H9 (cell line): ENCODE data around the gene BTNL3. TPM values are rescaled to one million over a fixed set of nuclear protein-coding genes. Genes with fewer than 3 reads are reported as not detected.
A peak's percentile ranks its signal among the peaks of the same experiment; 100 is the strongest.

ENCODE experiments used
- DNase-seq: peaks from one replicate; pipeline ENCODE4 v3.0.0-alpha.2; 2017
- H2AFZ ChIP-seq: one replicate; pipeline ENCODE4 v1.6.1; 2013; ENCODE audit warnings: mild to moderate bottlenecking, low read length, control low read depth, moderate library complexity
- H2AK5ac ChIP-seq: 2 replicates; pipeline ENCODE4 v1.6.1; 2013; ENCODE audit warnings: low read length, control low read depth, mixed read lengths; ENCODE audit not compliant: insufficient read length
- H2BK120ac ChIP-seq: one replicate; pipeline ENCODE4 v1.6.1; 2013; ENCODE audit warnings: low read depth, mild to moderate bottlenecking, low read length, control low read depth, inconsistent platforms; ENCODE audit not compliant: poor library complexity, severe bottlenecking
- H2BK12ac ChIP-seq: 2 replicates; pipeline ENCODE4 v1.6.1; 2013; ENCODE audit warnings: low read length, control low read depth, mixed read lengths, low read depth; ENCODE audit not compliant: insufficient read length
- H2BK15ac ChIP-seq: 2 replicates; pipeline ENCODE4 v1.6.1; 2013; ENCODE audit warnings: low read depth, low read length, control low read depth
- H2BK20ac ChIP-seq: one replicate; pipeline ENCODE4 v1.6.1; 2013; ENCODE audit warnings: low read depth, mild to moderate bottlenecking, low read length, control low read depth, inconsistent platforms; ENCODE audit not compliant: poor library complexity, severe bottlenecking
- H2BK5ac ChIP-seq: 2 replicates; pipeline ENCODE4 v1.6.1; 2013; ENCODE audit warnings: low read length, control low read depth, mixed read lengths; ENCODE audit not compliant: insufficient read length
- H3K14ac ChIP-seq: 2 replicates; pipeline ENCODE4 v1.6.1; 2013; ENCODE audit warnings: low read length, control low read depth; ENCODE audit not compliant: insufficient read depth
- H3K18ac ChIP-seq: 2 replicates; pipeline ENCODE4 v1.6.1; 2013; ENCODE audit warnings: low read depth, mild to moderate bottlenecking, mixed read lengths, low read length, control low read depth; ENCODE audit not compliant: insufficient read length
- H3K23ac ChIP-seq: 2 replicates; pipeline ENCODE4 v1.6.1; 2013; ENCODE audit warnings: low read length, control low read depth, mixed read lengths, low read depth; ENCODE audit not compliant: insufficient read length
- H3K23me2 ChIP-seq: 2 replicates; pipeline ENCODE4 v1.6.1; 2013; ENCODE audit warnings: low read depth, mild to moderate bottlenecking, mixed read lengths, low read length, control low read depth; ENCODE audit not compliant: insufficient read length, poor library complexity, severe bottlenecking
- H3K27ac ChIP-seq: 2 replicates; pipeline ENCODE4 v1.5.1; 2013; ENCODE audit warnings: low read length, control low read depth, mixed read lengths, low read depth; ENCODE audit not compliant: insufficient read length
- H3K27me3 ChIP-seq: 2 replicates; pipeline ENCODE4 v1.6.1; 2013; ENCODE audit warnings: low read length, control low read depth, inconsistent platforms; ENCODE audit not compliant: insufficient read depth
- H3K4ac ChIP-seq: 2 replicates; pipeline ENCODE4 v1.6.1; 2013; ENCODE audit warnings: low read depth, mild to moderate bottlenecking, control low read depth, inconsistent platforms, low read length, moderate library complexity
- H3K4me1 ChIP-seq: 2 replicates; pipeline ENCODE4 v1.6.1; 2013; ENCODE audit warnings: low read length, control low read depth, inconsistent platforms; ENCODE audit not compliant: insufficient read depth
- H3K4me2 ChIP-seq: 2 replicates; pipeline ENCODE4 v1.6.1; 2013; ENCODE audit warnings: low read length, control low read depth, mixed read lengths; ENCODE audit not compliant: insufficient read length, insufficient read depth
- H3K56ac ChIP-seq: 2 replicates; pipeline ENCODE4 v1.6.1; 2013; ENCODE audit warnings: low read depth, mild to moderate bottlenecking, mixed read lengths, low read length, control low read depth; ENCODE audit not compliant: insufficient read length
- H3K79me1 ChIP-seq: 2 replicates; pipeline ENCODE4 v1.6.1; 2013; ENCODE audit warnings: low read depth, mild to moderate bottlenecking, moderate library complexity, low read length, control low read depth, inconsistent platforms; ENCODE audit not compliant: insufficient read depth, poor library complexity, severe bottlenecking
- H3K79me2 ChIP-seq: 2 replicates; pipeline ENCODE4 v1.6.1; 2013; ENCODE audit warnings: low read length, control low read depth, inconsistent platforms; ENCODE audit not compliant: insufficient read depth
- H3K9ac ChIP-seq: 2 replicates; pipeline ENCODE4 v1.6.1; 2013; ENCODE audit warnings: low read length, control low read depth, mixed read lengths; ENCODE audit not compliant: insufficient read length; ENCODE audit errors: extremely low read depth
- H3K9me3 ChIP-seq: one replicate; pipeline ENCODE4 v1.6.1; 2013; ENCODE audit warnings: low read depth, low read length, inconsistent platforms; ENCODE audit not compliant: control insufficient read depth
- H3T11ph ChIP-seq: one replicate; pipeline ENCODE4 v1.6.1; 2013; ENCODE audit warnings: mild to moderate bottlenecking, low read length, control low read depth, inconsistent platforms
- H4K20me1 ChIP-seq: one replicate; pipeline ENCODE4 v1.6.1; 2013; ENCODE audit not compliant: control insufficient read depth, insufficient read length, insufficient read depth
- H4K5ac ChIP-seq: 2 replicates; pipeline ENCODE4 v1.6.1; 2013; ENCODE audit warnings: low read depth, mild to moderate bottlenecking, mixed read lengths, low read length, control low read depth; ENCODE audit not compliant: insufficient read length
- H4K8ac ChIP-seq: replicated peaks from 2 replicates; pipeline ENCODE4 v1.6.1; 2013; ENCODE audit warnings: low read length, control low read depth, mixed read lengths, low read depth; ENCODE audit not compliant: insufficient read length
- H4K91ac ChIP-seq: 2 replicates; pipeline ENCODE4 v1.6.1; 2013; ENCODE audit warnings: low read depth, mild to moderate bottlenecking, moderate library complexity, mixed read lengths, low read length, control low read depth; ENCODE audit not compliant: insufficient read length
- H3K27ac Mint-ChIP-seq, 3 experiments: 2 replicates in 2 of 3; 3 replicates in 1 of 3; pipeline ENCODE4 v1.8.0; 2020 to 2021; ENCODE audit warnings: mixed read lengths in 3 of 3, mild to moderate bottlenecking in 1 of 3, moderate library complexity in 1 of 3
- H3K27me3 Mint-ChIP-seq: 2 replicates; pipeline ENCODE4 v1.8.0; 2021; ENCODE audit warnings: low read depth, mild to moderate bottlenecking, moderate library complexity, mixed read lengths
- H3K36me3 Mint-ChIP-seq, 3 experiments: 2 replicates in 2 of 3; 3 replicates in 1 of 3; pipeline ENCODE4 v1.8.0; 2020 to 2021; ENCODE audit warnings: low read depth in 3 of 3, mixed read lengths in 3 of 3; ENCODE audit not compliant: insufficient read depth in 1 of 3
- H3K4me1 Mint-ChIP-seq, 2 experiments: 2 replicates each; pipeline ENCODE4 v1.8.0; 2020; ENCODE audit warnings: mixed read lengths in 2 of 2
- H3K4me3 Mint-ChIP-seq, 2 experiments: 2 replicates in 1 of 2; 3 replicates in 1 of 2; pipeline ENCODE4 v1.8.0; 2020 to 2021; ENCODE audit warnings: mild to moderate bottlenecking in 2 of 2, mixed read lengths in 2 of 2, moderate library complexity in 1 of 2
- H3K9me3 Mint-ChIP-seq, 2 experiments: 2 replicates in 1 of 2; 3 replicates in 1 of 2; pipeline ENCODE4 v1.8.0; 2020; ENCODE audit warnings: mild to moderate bottlenecking in 2 of 2, mixed read lengths in 2 of 2, moderate library complexity in 1 of 2
- CTCF ChIP-seq: fragments of 200-600 bp; sonication (generic); conservative IDR thresholded peaks from 3 replicates; pipeline ENCODE4 v1.8.0; 2021; ENCODE audit warnings: antibody characterized with exemption, mild to moderate bottlenecking
- WGBS: extraction: QIAGEN DNeasy Blood & Tissue Kit; methylation state at CpG from one replicate; pipeline ENCODE4 v1.1.7; 2013; ENCODE audit warnings: missing lambda C conversion rate, low lambda C conversion rate, mixed read lengths; ENCODE audit not compliant: insufficient read length; ENCODE audit errors: extremely low coverage; 5-methylcytosine and 5-hydroxymethylcytosine counted together
- total RNA-seq: library from RNA; stranded (reverse); gene quantifications from 2 replicates; pipeline ENCODE4 v1.2.1, GENCODE V29; 2021

BTNL3 gene
- total RNA-seq, 1 experiment from 2014 or later: not detected

- H3K4me2 ChIP-seq: no peak overlapping the region
- H3T11ph ChIP-seq: no peak overlapping the region
- Mint-ChIP-seq H3K27me3 (peaks cover 28% of the 10 kb centered on the region), H3K9me3 (no peaks in the 10 kb centered on the region), H3K4me3 (no peak overlapping the region), H3K36me3 (no peaks in the 10 kb centered on the region), H3K4me1 (peaks cover 0 to 5% of the 10 kb centered on the region in 2 experiments; a peak in 2 of 4 replicates), H3K27ac (no peak overlapping the region)
- no peak overlapping the region for H2BK5ac ChIP-seq
- H4K8ac ChIP-seq: no peak overlapping the region
- no peak overlapping the region for H3K9ac ChIP-seq
- no peak overlapping the region for H2BK120ac ChIP-seq
- TF ChIP-seq CTCF: peak; percentile 42; the same call in 2 of the 3 replicates
- no peaks in the 10 kb centered on the region for H3K23me2 ChIP-seq
- no peaks in the 10 kb centered on the region for H3K79me2 ChIP-seq
- no peak overlapping the region for H4K91ac ChIP-seq
- no peaks in the 10 kb centered on the region for H3K9me3 ChIP-seq
- no peak overlapping the region for H2BK20ac ChIP-seq
- no peak overlapping the region for H3K27ac ChIP-seq
- H3K18ac ChIP-seq: no peak overlapping the region
- no peaks in the 10 kb centered on the region for H3K4me1 ChIP-seq
- no peak overlapping the region for H2BK12ac ChIP-seq
- no peaks in the 10 kb centered on the region for H3K79me1 ChIP-seq
- no peak overlapping the region for H2BK15ac ChIP-seq
- no peak overlapping the region for H3K4ac ChIP-seq
- H2AK5ac ChIP-seq: no peak overlapping the region
- no peak overlapping the region for H3K56ac ChIP-seq
- H4K5ac ChIP-seq: no peak overlapping the region
- no CpG with 5 or more reads among the region's 12 CpGs for WGBS
- no peak for DNase-seq
- H4K20me1 ChIP-seq: no peaks in the 10 kb centered on the region
- no peak overlapping the region for H3K23ac ChIP-seq
- H3K27me3 ChIP-seq: no peaks in the 10 kb centered on the region; the same call in 1 of the 2 replicates
- no peak overlapping the region for H2AFZ ChIP-seq
- no peak overlapping the region for H3K14ac ChIP-seq
Observed at GRCh38 chr5:181043285-181044092, 54.8 kb downstream of the BTNL3 start.
